ENCODE data around the gene ZIC5.

Gene ZIC5

DNA sequence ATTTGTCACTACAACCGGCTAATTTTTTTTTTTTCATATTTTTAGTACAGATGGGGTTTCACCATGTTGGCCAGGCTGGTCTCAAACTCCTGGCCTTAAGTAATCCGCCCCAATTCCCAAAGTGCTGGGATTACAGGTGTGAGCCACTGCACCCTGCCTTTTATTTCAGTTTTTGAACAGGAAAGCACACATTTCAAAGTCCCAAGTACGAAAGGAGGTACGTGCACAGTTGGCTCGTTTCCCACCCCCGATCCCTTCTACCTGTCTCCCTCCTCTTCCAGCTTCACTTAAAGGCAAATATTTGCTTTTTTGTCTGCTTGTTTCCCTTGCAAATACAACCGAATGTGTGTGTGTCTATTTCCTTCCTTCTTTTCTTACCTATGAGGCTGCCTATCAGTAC is 30.5 kb downstream of the ZIC5 start:
- no peak for DNase-seq (ENCODE audit: extremely low read depth in 1 of 2, low read depth in 1 of 2)

DNA sequence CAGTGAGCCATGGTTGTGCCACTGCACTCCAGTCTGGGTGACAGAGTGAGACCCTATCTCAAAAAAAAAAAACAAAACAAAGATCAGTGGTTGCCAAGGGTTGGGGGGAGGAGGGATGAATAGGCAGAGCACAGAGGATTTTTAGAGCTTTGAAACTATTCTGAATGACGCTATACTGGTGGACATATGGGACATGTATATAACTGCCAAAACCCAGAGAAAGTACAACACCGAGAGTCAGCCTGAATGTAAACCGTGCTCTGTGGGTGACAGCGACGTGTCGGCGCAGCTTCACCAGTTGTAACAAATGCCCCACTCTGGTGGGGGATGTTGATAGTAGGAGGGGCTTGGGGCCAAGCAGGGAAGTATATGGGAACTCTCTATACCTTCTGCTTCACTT is 32.9 kb downstream of the ZIC5 start:
- no peak for DNase-seq (ENCODE audit: extremely low read depth in 1 of 2, low read depth in 1 of 2)

- no peak for DNase-seq (ENCODE audit: extremely low read depth in 1 of 2, low read depth in 1 of 2)
Measured at GRCh38 chr13:99935772-99936171, 35.8 kb downstream of the ZIC5 start.

GRCh38 chr13:99932912-99933311 is 38.7 kb downstream of the ZIC5 start:
- DNase-seq (ENCODE audit: extremely low read depth in 1 of 2, low read depth in 1 of 2), result no peak

GRCh38 chr13:99930925-99931324 is 40.6 kb downstream of the ZIC5 start:
- no peak for DNase-seq (ENCODE audit: extremely low read depth in 1 of 2, low read depth in 1 of 2)

DNA sequence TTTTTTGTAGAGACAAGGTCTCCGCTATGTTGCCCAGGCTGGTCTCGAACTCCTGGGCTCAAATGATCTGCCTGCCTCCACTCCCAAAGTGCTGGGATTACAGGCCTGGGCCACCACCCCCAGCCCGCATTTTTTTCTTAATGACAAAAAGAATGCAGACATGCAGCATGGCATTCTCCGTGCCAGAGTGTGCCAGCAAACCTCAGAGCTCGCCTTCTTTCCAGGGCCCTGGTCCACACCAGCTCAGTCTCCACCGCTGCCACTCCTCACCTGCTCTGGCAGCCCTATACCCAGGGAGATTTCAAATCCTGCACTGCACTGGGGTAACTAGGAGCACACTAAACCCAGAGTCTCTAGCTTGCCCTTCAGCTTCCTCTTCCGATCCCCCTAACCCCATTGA is 41.7 kb downstream of the ZIC5 start:
- DNase-seq (ENCODE audit: extremely low read depth in 1 of 2, low read depth in 1 of 2), result no peak

DNA sequence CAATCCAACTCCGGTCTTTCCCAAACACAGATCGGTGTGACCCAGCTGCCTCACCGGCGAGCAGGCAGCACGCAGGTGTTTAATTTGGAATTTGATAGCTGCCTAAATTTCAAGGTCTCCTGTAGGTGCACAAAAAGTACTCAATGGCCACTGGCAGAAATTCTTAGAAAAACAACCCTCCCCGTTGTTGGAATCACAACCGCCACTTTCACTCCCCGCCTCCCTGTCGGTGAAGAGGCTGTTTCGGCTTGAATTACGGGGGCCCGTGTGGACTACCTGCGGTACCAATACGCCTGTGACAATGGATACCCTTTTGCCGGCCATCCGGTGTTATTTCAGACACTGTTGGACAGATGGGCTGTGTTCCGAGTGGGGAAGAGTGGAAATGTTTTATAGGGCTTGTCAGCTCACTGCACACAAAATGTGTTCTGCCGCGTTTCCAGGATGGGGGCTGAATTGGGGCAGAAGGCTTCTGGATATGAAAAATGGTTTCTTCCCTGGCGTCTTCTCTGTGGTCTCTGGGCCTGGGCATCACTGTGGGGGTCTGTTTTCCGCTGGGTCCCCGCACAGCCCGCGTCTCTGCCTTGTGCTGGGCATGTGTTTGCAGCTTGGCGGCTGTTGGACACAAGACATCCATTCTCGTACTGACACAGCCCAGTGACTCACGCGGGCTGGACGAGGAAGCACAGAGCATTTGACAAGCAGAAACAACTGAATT is 45.4 kb downstream of the ZIC5 start:
- DNase-seq (ENCODE audit: extremely low read depth in 1 of 2, low read depth in 1 of 2), result no peak

GRCh38 chr13:99923877-99924582 is 47.5 kb downstream of the ZIC5 start:
- no peak for DNase-seq (ENCODE audit: extremely low read depth in 1 of 2, low read depth in 1 of 2)

DNA sequence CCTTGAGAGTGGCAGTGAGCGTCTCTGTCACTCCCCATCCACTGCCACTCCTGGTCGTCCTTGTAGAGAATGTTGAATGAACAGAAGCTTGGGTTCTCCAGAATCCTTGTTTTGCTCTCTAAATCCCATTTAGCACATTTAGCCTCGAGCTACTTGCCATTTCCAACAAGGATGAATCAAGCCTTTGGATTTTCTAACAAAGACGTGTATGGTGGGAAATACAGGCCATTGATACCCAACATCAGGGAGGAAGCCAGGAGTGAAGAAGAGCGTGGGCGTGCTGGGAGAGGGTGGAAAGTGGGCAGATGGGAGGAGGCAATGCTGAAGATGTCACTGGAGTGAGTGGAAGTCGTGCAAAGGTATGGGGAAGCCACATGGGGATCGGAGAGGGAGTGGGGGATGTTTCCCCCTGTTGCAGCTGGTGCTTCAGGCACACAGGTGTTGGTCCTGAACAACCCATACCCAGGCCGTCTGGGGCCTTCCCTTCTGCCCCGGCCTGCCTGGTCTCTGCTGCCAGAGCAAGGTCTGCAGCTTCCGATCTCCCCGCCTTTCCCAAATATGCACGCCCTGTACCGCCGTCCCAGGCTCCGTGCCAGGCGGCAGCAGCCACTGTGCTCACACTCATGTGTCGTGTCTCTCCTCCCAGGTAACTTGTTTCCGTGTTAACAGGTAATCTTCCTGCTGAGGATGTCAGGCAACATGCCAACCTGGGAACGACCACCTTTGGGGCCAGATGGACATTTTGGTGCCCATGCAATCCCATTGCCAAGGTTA is 48.7 kb downstream of the ZIC5 start:
- DNase-seq (ENCODE audit: extremely low read depth in 1 of 2, low read depth in 1 of 2), result no peak

- DNase-seq (ENCODE audit: extremely low read depth in 1 of 2, low read depth in 1 of 2), result no peak
Measured at GRCh38 chr13:99919132-99919531, 52.4 kb downstream of the ZIC5 start.

DNA sequence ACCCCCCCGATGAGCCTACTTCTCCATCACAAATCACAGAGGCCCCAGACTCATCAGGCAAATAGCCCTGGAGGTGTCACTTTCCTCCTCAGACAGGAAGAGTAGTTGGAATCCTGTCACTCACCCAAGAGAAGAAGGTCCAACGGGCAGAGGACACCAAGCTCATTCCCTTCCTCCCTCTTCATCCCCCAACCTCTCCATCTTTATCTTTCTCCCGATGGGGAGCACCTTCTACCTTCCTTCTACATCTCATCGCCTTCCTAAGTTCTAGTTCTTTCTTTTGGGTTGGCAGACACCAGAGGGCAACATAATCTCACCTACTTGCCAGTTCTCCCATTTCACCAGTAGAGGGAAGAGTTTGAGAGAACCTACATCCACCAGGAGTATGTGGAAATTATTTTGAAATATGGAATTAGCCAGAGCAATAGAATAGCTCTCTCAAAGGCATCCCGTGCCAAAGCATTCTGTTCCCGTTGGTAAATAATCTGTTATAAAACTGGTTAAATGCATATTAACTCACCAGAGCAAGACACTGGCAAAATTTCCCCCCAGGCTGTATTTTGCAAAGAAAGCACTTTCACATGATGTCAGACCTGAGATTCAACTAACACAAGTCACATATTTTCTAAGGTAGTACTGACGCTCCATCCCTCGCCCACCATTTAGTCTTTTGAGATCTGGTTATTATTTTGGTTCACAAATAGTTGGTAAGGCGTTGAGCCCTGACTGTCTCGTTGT is 55.0 kb downstream of the ZIC5 start:
- DNase-seq (ENCODE audit: extremely low read depth in 1 of 2, low read depth in 1 of 2), result no peak

DNA sequence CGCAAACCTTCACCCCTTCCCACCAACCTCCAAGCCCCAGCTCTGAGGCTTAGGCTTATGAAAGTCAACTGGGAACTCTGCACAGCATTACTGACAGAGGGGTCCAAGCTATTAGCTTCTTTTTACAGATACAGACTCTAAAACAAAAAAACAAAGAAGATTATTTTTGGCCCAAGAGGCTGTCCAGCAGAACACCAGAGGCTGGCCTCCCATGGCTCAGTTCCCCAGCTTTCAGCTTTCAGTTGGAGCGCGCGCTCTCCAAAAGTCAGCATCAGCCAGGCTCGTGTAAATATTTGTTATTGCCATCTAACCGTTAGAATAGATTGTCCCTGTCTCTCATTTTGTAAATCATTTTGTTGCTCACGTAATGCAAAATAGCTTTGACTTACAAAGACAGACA is 58.4 kb downstream of the ZIC5 start:
- no peak for DNase-seq (ENCODE audit: extremely low read depth in 1 of 2, low read depth in 1 of 2)

Data from activated CD8-positive, alpha-beta memory T cell treated with anti-CD3 and anti-CD28 coated beads for 1 hour (primary cell).